ENCODE data around the gene ALAD.

Gene ALAD

DNA sequence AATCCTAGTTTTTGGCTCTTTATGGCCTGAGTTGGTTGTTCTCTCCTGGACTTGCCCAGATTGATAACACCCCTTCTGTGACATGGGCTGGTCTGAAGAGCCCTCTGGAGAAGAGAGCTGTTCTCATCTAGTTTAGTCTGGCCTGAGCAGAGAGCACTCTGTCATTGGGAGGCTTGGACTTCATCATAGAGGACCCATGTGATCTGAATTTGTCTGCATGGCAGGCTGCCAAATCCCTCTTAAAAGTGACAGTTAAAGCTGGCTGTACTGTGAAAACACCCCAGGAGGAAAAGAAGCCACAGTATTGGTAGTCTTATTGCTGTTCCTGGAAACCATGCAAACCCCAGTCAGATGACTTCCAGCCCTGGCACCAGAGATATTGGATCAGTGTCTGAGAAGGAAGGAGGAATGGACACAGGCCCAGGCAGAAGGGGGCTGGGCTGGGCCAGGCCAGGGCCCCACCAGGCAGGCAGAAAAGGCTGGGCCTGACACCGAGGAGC is 57.3 kb downstream of the ALAD start:
- DNase-seq: no peak

GRCh38 chr9:113341712-113342410 is 59.2 kb downstream of the ALAD start:
- DNase-seq: peak; percentile 17

DNA sequence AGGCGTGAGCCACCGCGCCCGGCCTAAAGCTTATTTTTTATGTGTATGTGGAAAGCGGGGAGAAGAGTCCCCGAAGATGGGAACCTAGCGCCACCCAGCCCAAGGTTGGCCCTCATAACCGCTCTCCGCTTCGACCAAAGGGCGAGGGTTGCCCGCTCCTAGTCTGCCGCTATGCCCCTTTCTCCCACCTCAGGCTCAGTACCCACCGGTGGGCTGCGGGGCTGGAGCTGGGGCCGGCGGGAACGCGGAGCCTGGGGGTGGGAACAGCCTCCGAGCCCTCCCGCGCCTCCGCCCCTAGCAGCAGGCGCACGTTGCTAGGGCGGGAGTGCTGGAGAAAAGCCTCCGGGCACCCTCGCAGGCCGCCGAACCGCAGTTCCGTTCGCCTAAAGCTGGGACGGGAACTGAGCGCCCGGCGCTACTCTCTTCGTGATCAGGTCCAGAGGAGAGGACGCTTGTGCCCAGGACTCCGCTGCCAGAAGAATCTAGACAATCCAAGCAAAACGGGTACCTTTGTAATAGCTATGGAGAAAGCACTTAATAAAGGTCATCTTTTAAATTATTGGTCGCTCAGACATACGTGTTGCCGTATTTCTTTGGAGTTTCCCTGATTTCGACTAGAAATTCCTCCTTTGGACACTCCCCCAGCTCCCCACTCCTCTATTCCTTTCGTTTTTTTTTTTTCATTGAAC is 60.9 kb downstream of the ALAD start, which contains the start of gene WDR31:
Gene WDR31 (minus strand): TSS at position 265 of the 689 bp plus-strand sequence. CDS start 8,253 bp downstream, outside the sequence.
- peak; percentile 80 for DNase-seq

GRCh38 chr9:113337714-113338113 is 63.4 kb downstream of the ALAD start:
- DNase-seq: no peak
